ENCODE measurements around the gene LIPM.

LIPM gene

DNA sequence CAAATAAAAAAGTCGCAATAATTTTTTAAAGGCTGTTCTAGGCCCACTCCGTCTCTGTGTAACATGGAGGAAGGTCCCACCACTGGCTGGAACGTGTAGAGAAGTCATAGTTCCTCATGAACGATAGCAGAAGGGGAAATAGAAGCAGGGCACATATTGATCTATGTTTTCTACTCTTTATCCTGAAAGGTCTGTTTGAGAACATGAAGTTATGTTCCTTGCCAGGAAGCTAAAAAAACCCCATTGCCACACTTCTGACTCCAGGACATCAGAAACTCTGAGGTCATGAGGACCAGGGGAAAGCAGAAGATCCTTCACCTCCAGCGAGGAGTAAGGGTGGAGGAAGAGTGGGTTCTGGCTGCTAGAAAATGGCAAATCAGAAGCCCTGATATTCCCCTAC lies 38.4 kb downstream of the LIPM start:
- no peak for DNase-seq

- DNase-seq = no peak
Observed at GRCh38 chr10:88841316-88842111, 39.0 kb downstream of the LIPM start.

GRCh38 chr10:88843171-88843570 lies 40.6 kb downstream of the LIPM start:
- DNase-seq = no peak

- DNase-seq = no peak
Observed at GRCh38 chr10:88848499-88848898, 46.0 kb downstream of the LIPM start.

- no peak for DNase-seq
Observed at GRCh38 chr10:88849234-88849633, 46.7 kb downstream of the LIPM start.

DNA sequence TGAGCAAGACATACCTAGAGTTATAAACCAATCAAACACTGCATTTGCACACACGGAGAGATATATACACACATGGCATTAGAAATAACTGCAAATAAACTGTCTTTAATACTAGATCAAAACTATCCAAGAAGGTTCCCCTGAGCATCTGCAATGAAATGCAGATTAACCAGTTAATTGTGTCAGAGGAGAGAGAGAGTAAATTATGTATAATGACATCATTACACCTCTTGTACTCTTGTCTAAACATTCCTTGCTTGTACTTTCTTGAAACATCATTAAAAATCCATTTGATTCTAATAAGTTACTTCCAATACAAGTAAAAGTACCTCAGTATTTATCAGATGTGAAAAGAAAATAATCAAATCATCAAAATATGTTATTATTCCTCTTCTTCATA lies 48.2 kb downstream of the LIPM start:
- no peak for DNase-seq

- peak; percentile 65 for DNase-seq
Observed at GRCh38 chr10:88851706-88852105, 49.2 kb downstream of the LIPM start, which contains the start of gene ANKRD22. Gene ANKRD22, minus strand, starts transcription at chr10:88851844. Its CDS starts 237 bp downstream, at chr10:88851607.

DNA sequence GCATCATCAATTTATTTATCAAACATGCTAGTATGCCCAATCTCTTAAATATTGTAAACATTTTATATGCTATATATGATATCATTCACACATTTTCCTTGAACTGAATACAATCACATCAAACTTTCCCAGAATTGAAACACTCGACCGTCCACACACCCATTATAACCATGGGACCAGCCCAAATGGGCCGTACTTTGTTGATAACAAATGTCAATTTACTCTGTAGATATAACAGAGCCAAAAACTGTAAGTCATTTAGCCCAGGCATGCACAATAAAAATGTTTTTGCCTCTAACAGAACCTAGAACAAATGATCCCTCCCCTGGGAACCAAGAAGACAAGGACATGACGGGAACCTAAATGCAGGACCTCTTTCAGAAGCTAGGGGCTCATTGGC lies 49.8 kb downstream of the LIPM start:
- no peak for DNase-seq

- no peak for DNase-seq
Observed at GRCh38 chr10:88853155-88853881, 50.8 kb downstream of the LIPM start.

DNA sequence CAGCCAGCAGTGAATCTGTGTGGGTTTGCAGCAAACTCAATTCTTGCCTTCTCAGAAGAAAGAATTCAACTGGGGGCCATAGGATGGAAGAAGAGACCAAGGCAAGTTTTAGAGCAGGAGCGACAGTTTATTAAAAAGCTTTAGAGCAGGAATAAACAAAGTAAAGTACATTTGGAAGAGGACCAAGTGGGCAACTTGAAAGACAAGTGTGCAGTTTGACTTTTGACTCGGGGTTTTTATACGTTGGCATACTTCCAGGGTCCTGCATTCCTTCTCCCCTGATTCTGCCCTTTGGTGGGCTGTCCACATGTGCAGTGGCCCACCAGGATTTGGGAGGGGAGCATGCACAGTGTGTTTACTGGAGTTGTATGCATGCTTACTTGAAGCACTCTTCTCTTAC lies 52.2 kb downstream of the LIPM start:
- no peak for DNase-seq

DNA sequence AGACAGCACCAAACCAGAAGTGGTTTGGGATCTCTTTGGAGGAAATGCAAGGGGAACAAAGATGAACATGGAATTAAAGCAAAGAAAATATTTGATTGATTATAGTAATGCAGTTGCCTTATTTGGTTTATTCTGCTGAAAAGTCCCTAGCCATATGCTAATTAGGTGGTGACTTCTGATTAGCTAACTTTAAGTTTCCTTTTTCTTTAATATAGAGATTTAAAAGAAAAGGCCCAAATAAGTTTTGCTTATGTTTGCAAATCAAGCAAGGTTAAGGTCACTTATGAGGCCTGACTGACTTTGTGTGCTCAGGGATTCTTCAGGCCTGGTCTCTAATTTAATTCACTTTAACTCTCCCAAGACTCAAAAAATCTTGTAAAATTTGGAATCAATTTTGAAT lies 55.3 kb downstream of the LIPM start:
- no peak for DNase-seq

GRCh38 chr10:88858491-88858890 lies 56.0 kb downstream of the LIPM start:
- DNase-seq = no peak

GRCh38 chr10:88861036-88861435 lies 58.5 kb downstream of the LIPM start:
- DNase-seq = no peak

- DNase-seq = no peak
Observed at GRCh38 chr10:88865281-88865876, 62.8 kb downstream of the LIPM start.

DNA sequence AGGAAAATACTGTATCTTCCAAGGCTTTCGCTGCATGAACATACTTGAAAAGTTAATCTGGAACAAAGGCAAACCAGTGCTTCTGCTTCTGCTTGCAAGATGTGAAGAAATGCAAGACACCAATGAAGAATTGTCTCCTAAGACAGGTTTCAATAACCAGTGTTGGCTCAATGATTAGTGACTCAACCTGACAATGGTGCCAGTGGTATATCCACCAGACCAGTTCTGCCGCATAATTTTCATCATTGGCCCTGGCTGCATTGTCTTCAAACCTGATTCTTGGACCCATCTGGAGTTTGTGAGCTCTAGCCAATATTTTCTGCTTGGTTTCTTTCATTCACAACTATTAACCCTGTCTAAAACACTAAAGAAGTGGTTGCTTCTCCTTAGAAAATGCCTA lies 63.9 kb downstream of the LIPM start:
- DNase-seq = no peak

DNA sequence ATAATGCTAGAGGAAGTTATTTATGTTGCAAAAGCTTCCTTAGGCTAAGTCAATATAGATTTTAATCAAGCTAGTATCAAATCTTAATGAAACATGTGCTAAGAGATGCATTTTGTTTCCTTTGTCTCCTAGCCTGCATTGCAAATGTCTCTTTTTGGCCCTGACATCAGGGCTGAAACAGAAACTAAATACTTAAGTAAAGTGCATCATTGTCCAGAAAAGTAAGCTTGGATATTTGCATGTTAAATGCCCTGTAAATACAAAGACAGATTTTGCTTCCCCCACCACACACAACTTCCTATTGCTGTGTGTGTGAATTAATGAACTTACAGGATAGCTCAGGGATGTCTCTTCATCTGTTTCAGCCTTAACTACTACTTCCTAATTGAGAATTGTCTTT lies 67.6 kb downstream of the LIPM start:
- DNase-seq = no peak

All from DMS153 (cell line).